ENCODE measurements around the gene GREB1.

The GREB1 gene

DNA sequence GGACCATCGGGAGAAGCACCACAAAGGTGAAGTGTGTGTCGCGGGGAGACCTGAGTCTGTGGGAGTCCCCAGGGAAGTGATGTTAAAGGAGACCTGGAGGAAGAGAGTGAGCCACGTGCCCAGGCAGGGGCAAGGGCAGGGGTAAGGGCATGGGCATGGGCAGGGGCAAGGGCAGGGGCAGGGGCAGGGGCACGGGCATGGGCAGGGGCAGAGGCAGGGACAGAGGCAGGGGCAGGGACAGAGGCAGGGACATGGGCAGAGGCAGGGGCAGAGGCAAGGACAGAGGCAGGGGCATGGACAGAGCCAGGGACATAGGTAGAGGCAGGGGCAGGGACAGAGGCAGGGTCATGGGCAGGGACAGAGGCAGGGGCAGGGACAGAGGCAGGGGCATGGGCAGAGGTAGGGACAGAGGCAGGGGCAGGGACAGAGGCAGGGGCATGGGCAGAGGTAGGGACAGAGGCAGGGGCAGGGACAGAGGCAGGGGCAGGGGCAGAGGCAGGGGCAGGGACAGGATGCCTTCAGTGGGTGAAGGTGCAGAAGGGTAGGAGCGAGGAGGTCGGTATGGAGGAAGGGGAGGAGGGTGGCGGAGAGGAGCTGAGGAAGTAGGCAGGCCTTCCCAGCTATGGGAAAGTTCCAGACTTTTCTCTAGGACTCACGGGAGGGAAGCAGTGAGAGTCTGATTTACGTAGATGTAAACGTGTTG lies 102.9 kb downstream of the GREB1 start:
- no peak overlapping the region for H3K4me3 ChIP-seq (ENCODE audit: low read depth in 1 of 2, low read length in 2 of 2)
- no peaks in the 10 kb centered on the region for H3K4me1 ChIP-seq (ENCODE audit: control insufficient read depth in 1 of 2, insufficient read depth in 2 of 2, low read length in 2 of 2)
- no peaks in the 10 kb centered on the region for H3K36me3 ChIP-seq (ENCODE audit: control insufficient read depth in 1 of 2, insufficient read depth in 2 of 2, low read length in 2 of 2)
- no peaks in the 10 kb centered on the region for H3K9me3 ChIP-seq (ENCODE audit: control insufficient read depth in 1 of 2, low read length in 2 of 2)
- H3K27ac ChIP-seq (ENCODE audit: low read length): no peak overlapping the region
- no peaks in the 10 kb centered on the region for H3K27me3 ChIP-seq (ENCODE audit: low read depth, low read length)

- Histone ChIP-seq H3K4me3 (ENCODE audit: low read depth in 1 of 2, low read length in 2 of 2) (no peak overlapping the region), H3K9me3 (ENCODE audit: control insufficient read depth in 1 of 2, low read length in 2 of 2) (no peaks in the 10 kb centered on the region), H3K27ac (ENCODE audit: low read length) (no peak overlapping the region), H3K36me3 (ENCODE audit: control insufficient read depth in 1 of 2, insufficient read depth in 2 of 2, low read length in 2 of 2) (no peaks in the 10 kb centered on the region), H3K27me3 (ENCODE audit: low read depth, low read length) (no peaks in the 10 kb centered on the region), H3K4me1 (ENCODE audit: control insufficient read depth in 1 of 2, insufficient read depth in 2 of 2, low read length in 2 of 2) (no peaks in the 10 kb centered on the region)
Measured at GRCh38 chr2:11637546-11637945, 103.7 kb downstream of the GREB1 start.

DNA sequence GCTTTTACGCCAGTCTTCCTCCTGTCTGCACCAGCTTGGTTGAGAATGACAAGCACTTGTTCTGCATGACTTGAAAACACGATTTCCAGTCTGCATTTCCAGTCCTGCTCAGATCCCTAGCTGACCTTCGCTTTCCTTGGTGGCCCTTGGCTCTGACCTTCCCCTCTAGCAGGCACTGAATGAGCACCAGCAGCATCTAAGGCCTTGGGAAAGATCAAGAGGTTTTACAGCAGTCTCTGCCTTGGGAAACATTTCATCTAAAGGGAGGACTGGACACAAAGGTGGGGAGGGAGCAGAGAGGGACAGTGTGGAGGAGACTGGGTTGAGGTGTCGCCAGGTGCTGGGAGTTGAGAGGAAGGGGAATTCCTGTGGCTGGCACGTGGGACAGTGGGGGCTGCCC lies 105.7 kb downstream of the GREB1 start:
- no peak overlapping the region for H3K4me3 ChIP-seq (ENCODE audit: low read depth in 1 of 2, low read length in 2 of 2)
- H3K27me3 ChIP-seq (ENCODE audit: low read depth, low read length): no peaks in the 10 kb centered on the region
- H3K36me3 ChIP-seq (ENCODE audit: control insufficient read depth in 1 of 2, insufficient read depth in 2 of 2, low read length in 2 of 2): no peaks in the 10 kb centered on the region
- no peak overlapping the region for H3K27ac ChIP-seq (ENCODE audit: low read length)
- H3K4me1 ChIP-seq (ENCODE audit: control insufficient read depth in 1 of 2, insufficient read depth in 2 of 2, low read length in 2 of 2): no peaks in the 10 kb centered on the region
- H3K9me3 ChIP-seq (ENCODE audit: control insufficient read depth in 1 of 2, low read length in 2 of 2): no peaks in the 10 kb centered on the region

GRCh38 chr2:11640132-11640531 lies 106.3 kb downstream of the GREB1 start:
- Histone ChIP-seq H3K36me3 (ENCODE audit: control insufficient read depth in 1 of 2, insufficient read depth in 2 of 2, low read length in 2 of 2) (no peaks in the 10 kb centered on the region), H3K27ac (ENCODE audit: low read length) (no peak overlapping the region), H3K9me3 (ENCODE audit: control insufficient read depth in 1 of 2, low read length in 2 of 2) (no peaks in the 10 kb centered on the region), H3K27me3 (ENCODE audit: low read depth, low read length) (no peaks in the 10 kb centered on the region), H3K4me1 (ENCODE audit: control insufficient read depth in 1 of 2, insufficient read depth in 2 of 2, low read length in 2 of 2) (no peaks in the 10 kb centered on the region), H3K4me3 (ENCODE audit: low read depth in 1 of 2, low read length in 2 of 2) (no peak overlapping the region)

- Histone ChIP-seq H3K4me1 (ENCODE audit: control insufficient read depth in 1 of 2, insufficient read depth in 2 of 2, low read length in 2 of 2) (no peaks in the 10 kb centered on the region), H3K4me3 (ENCODE audit: low read depth in 1 of 2, low read length in 2 of 2) (no peak overlapping the region), H3K27ac (ENCODE audit: low read length) (no peak overlapping the region), H3K9me3 (ENCODE audit: control insufficient read depth in 1 of 2, low read length in 2 of 2) (no peaks in the 10 kb centered on the region), H3K36me3 (ENCODE audit: control insufficient read depth in 1 of 2, insufficient read depth in 2 of 2, low read length in 2 of 2) (no peaks in the 10 kb centered on the region), H3K27me3 (ENCODE audit: low read depth, low read length) (no peaks in the 10 kb centered on the region)
Measured at GRCh38 chr2:11642972-11643371, 109.1 kb downstream of the GREB1 start.

- no peak overlapping the region for H3K4me3 ChIP-seq (ENCODE audit: low read depth in 1 of 2, low read length in 2 of 2)
- H3K4me1 ChIP-seq (ENCODE audit: control insufficient read depth in 1 of 2, insufficient read depth in 2 of 2, low read length in 2 of 2): no peaks in the 10 kb centered on the region
- H3K27me3 ChIP-seq (ENCODE audit: low read depth, low read length): no peaks in the 10 kb centered on the region
- no peaks in the 10 kb centered on the region for H3K36me3 ChIP-seq (ENCODE audit: control insufficient read depth in 1 of 2, insufficient read depth in 2 of 2, low read length in 2 of 2)
- no peaks in the 10 kb centered on the region for H3K9me3 ChIP-seq (ENCODE audit: control insufficient read depth in 1 of 2, low read length in 2 of 2)
- no peak overlapping the region for H3K27ac ChIP-seq (ENCODE audit: low read length)
Measured at GRCh38 chr2:11644293-11644692, 110.4 kb downstream of the GREB1 start.

- H3K27ac ChIP-seq (ENCODE audit: low read length): no peak overlapping the region
- H3K4me1 ChIP-seq (ENCODE audit: control insufficient read depth in 1 of 2, insufficient read depth in 2 of 2, low read length in 2 of 2): no peaks in the 10 kb centered on the region
- no peaks in the 10 kb centered on the region for H3K9me3 ChIP-seq (ENCODE audit: control insufficient read depth in 1 of 2, low read length in 2 of 2)
- no peak overlapping the region for H3K4me3 ChIP-seq (ENCODE audit: low read depth in 1 of 2, low read length in 2 of 2)
- H3K36me3 ChIP-seq (ENCODE audit: control insufficient read depth in 1 of 2, insufficient read depth in 2 of 2, low read length in 2 of 2): no peaks in the 10 kb centered on the region
- no peaks in the 10 kb centered on the region for H3K27me3 ChIP-seq (ENCODE audit: low read depth, low read length)
Measured at GRCh38 chr2:11646530-11646929, 112.7 kb downstream of the GREB1 start.

DNA sequence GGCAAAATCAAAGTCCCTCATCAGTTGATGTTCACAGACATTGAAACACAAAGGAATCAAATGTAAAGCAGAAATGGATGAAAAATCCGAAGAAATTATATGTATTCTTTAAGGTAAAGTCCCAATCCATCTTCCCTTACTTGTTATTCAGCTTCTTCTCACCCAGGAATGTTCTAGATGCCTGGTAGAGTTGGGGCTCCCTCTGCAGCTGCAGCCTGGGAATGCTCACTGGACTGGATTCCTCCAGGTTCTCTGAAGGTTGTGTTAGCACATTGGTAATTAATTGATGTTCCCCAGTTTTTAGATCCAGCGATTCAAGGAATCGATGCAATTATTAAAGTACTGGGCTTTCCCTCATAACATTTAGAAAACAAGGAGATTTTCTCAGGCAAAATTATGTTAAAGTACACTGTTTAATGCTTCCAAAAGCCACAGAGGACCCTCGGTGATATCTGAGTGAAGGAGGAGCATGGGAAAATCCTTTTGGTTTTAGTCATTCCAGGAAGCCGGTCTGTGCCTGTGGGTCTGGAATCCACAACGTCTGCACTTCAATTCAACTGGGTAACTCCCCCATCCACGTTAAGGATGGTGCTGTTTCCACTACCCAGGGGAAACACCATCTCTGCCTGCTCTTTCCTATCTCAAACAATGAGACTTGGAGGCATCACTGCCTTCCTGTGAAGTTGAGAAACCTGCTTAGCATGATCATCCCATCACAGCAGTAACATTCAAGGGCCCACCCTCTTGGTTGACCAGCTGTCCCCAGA lies 114.2 kb downstream of the GREB1 start:
- Histone ChIP-seq H3K4me3 (ENCODE audit: low read depth in 1 of 2, low read length in 2 of 2) (no peak overlapping the region), H3K27ac (ENCODE audit: low read length) (no peak overlapping the region), H3K36me3 (ENCODE audit: control insufficient read depth in 1 of 2, insufficient read depth in 2 of 2, low read length in 2 of 2) (no peaks in the 10 kb centered on the region), H3K4me1 (ENCODE audit: control insufficient read depth in 1 of 2, insufficient read depth in 2 of 2, low read length in 2 of 2) (no peaks in the 10 kb centered on the region), H3K27me3 (ENCODE audit: low read depth, low read length) (no peaks in the 10 kb centered on the region), H3K9me3 (ENCODE audit: control insufficient read depth in 1 of 2, low read length in 2 of 2) (no peaks in the 10 kb centered on the region)

DNA sequence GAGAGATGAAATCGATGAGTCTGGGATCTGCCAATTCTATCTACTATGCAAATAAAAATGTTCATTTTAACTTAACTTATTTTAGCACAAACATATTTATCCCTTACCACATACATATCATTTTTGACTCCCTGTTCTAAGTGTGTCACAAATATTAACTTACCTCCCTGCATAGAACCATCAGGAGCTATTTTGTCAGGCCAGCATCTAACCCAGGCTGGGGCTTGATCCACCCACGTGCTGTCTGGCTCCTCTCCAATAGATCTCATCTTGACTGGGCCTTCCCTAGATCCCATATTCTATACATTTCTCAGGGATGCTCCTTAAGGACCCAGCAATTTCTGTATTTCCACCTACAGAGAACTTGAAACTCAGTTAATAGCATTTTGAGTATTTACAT lies 115.2 kb downstream of the GREB1 start:
- Histone ChIP-seq H3K27ac (ENCODE audit: low read length) (no peak overlapping the region), H3K9me3 (ENCODE audit: control insufficient read depth in 1 of 2, low read length in 2 of 2) (no peaks in the 10 kb centered on the region), H3K4me1 (ENCODE audit: control insufficient read depth in 1 of 2, insufficient read depth in 2 of 2, low read length in 2 of 2) (no peaks in the 10 kb centered on the region), H3K36me3 (ENCODE audit: control insufficient read depth in 1 of 2, insufficient read depth in 2 of 2, low read length in 2 of 2) (no peaks in the 10 kb centered on the region), H3K27me3 (ENCODE audit: low read depth, low read length) (no peaks in the 10 kb centered on the region), H3K4me3 (ENCODE audit: low read depth in 1 of 2, low read length in 2 of 2) (no peak overlapping the region)

- H3K27ac ChIP-seq (ENCODE audit: low read length): no peak overlapping the region
- no peaks in the 10 kb centered on the region for H3K9me3 ChIP-seq (ENCODE audit: control insufficient read depth in 1 of 2, low read length in 2 of 2)
- no peaks in the 10 kb centered on the region for H3K36me3 ChIP-seq (ENCODE audit: control insufficient read depth in 1 of 2, insufficient read depth in 2 of 2, low read length in 2 of 2)
- no peaks in the 10 kb centered on the region for H3K27me3 ChIP-seq (ENCODE audit: low read depth, low read length)
- H3K4me3 ChIP-seq (ENCODE audit: low read depth in 1 of 2, low read length in 2 of 2): no peak overlapping the region
- H3K4me1 ChIP-seq (ENCODE audit: control insufficient read depth in 1 of 2, insufficient read depth in 2 of 2, low read length in 2 of 2): no peaks in the 10 kb centered on the region
Measured at GRCh38 chr2:11651856-11652548, 118.2 kb downstream of the GREB1 start.

DNA sequence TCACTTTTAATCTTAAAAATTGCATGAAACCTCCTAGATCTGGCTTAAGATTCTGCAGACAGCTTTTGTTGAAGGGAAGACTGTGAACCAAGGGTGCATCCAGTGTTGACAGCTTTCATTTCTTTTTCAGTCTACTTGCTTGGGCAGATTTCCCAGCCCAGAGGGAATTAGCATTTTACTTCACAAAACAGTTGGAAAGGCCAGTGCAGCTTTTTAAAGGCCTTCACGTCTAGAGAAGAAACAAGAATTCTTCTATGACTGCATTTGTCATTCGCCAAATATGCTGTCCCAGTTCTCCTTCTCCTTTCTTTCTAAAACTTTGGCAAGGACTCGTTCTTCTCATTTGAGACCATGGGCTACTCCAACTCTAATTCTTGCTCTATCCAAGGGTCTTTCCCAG lies 118.7 kb downstream of the GREB1 start:
- Histone ChIP-seq H3K27ac (ENCODE audit: low read length) (no peak overlapping the region), H3K36me3 (ENCODE audit: control insufficient read depth in 1 of 2, insufficient read depth in 2 of 2, low read length in 2 of 2) (no peaks in the 10 kb centered on the region), H3K4me3 (ENCODE audit: low read depth in 1 of 2, low read length in 2 of 2) (no peak overlapping the region), H3K9me3 (ENCODE audit: control insufficient read depth in 1 of 2, low read length in 2 of 2) (no peaks in the 10 kb centered on the region), H3K27me3 (ENCODE audit: low read depth, low read length) (no peaks in the 10 kb centered on the region), H3K4me1 (ENCODE audit: control insufficient read depth in 1 of 2, insufficient read depth in 2 of 2, low read length in 2 of 2) (no peaks in the 10 kb centered on the region)
